DMS153 treated with DMSO at 0.1 percent for 48 hours (cell line): ENCODE data around the gene OR3A2.
"Not testable (repeated sequence)": the region's sequence is repeated elsewhere in the genome, so short reads cannot be mapped to it uniquely, and the experiment has no call there.

Source experiments
- DNase-seq: peaks from one replicate; lab custom pipeline; 2025; ENCODE audit not compliant: unreplicated experiment; lab: John Stamatoyannopoulos, UW

The OR3A2 gene

GRCh38 chr17:3385869-3386816, at the start of gene OR3A2:
Gene OR3A2, minus strand, starts transcription at chr17:3386308.
- DNase-seq: no peak

DNA sequence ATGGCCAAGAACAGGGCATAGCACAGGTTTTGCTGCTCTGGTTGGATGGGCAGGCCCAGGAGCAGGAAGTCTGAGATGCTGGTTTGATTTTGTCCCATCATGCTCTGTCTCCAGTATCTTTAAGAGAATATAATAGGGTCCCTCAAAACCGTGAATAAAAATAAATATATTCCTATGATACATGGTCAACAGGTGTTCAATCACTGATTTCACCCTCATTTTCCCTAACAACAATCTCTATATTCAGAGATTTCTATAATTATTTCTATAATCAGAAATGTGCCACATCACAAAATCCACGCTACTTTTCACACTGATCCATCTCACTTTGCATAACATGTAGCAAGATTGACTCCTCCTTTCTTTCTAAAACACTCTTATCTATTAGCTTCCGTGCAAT, 47.6 kb upstream of the OR3A2 start, which contains the start of gene OR1E2:
TSS of gene OR1E2 (minus strand) at position 101 of the 400 bp plus-strand sequence. CDS start at position 101, 0 bp downstream.
- DNase-seq: no peak

GRCh38 chr17:3433215-3433614, 47.1 kb upstream of the OR3A2 start:
- not testable (repeated sequence) for DNase-seq

- DNase-seq: no peak
Measured at GRCh38 chr17:3418222-3418621, 32.1 kb upstream of the OR3A2 start.

- no peak for DNase-seq
Measured at GRCh38 chr17:3415610-3416009, 29.5 kb upstream of the OR3A2 start.

GRCh38 chr17:3412216-3412615, 26.1 kb upstream of the OR3A2 start:
- DNase-seq: not testable (repeated sequence)

DNA sequence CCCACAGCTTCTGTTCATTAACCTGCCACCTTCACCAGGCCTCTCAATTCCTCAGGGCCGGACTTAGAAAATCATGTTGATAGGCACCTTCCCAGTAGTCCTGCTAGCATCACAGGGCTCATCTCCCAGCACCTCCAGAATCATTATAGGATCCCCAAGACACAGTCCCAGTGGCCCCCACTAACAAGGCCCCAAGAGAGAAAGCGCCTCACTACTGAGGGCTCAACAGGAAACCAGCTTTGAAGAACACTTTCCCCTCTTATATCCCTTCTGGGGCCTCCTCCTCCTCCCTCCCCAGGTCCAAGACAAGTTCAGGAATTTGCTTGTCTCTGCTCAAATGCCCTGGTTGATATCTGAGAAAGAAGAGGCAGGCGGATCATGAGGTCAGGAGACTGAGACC, 25.0 kb upstream of the OR3A2 start, which contains the start of gene OR3A3:
TSS of gene OR3A3 (plus strand) at position 301 of the 400 bp plus-strand sequence.
- no peak for DNase-seq

- DNase-seq: not testable (repeated sequence)
Measured at GRCh38 chr17:3403856-3404255, 17.7 kb upstream of the OR3A2 start.

- no peak for DNase-seq
Measured at GRCh38 chr17:3401786-3402185, 15.7 kb upstream of the OR3A2 start.

DNA sequence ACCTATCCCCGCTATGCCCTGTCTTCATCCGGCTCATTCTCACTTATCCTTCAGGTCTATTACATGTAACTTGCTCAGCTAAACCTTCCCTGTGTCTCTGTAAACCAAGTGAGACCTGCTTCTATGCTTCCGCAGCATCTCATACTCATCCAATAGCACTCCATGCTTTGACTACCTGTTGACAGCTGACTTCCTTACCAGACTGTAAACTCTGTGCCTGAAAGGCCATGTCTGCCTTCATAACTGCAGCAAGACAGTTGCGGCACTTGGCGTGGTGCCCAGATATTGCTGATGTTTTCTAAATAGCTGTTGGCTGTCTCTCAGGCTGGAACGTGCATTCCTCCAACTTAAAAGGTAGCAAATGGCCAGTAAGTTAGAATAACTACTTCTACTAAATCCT, 13.9 kb upstream of the OR3A2 start:
- no peak for DNase-seq

- DNase-seq: no peak
Measured at GRCh38 chr17:3398310-3398709, 12.2 kb upstream of the OR3A2 start, which contains the start of gene OR1E1. Gene OR1E1, minus strand, starts transcription at chr17:3398410. Its CDS starts 0 bp downstream, at chr17:3398410.

DNA sequence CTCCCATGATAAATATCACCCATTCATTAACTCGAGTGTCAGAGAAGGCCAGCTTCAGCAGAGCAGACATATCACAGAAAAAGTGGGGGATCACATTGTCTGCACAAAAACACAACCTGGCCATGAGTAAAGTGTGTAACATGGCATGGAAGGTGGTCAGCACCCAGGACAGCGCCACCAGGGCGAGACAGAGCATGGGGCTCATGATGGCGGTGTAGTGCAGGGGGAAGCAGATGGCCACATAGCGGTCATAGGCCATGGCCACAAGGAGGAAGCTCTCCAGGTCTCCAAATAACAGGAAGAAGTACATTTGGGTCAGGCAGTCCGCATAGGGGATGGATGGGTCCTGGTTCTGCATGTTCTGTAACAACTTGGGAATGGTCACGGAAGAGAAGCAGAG, 11.7 kb upstream of the OR3A2 start:
- not testable (repeated sequence) for DNase-seq

DNA sequence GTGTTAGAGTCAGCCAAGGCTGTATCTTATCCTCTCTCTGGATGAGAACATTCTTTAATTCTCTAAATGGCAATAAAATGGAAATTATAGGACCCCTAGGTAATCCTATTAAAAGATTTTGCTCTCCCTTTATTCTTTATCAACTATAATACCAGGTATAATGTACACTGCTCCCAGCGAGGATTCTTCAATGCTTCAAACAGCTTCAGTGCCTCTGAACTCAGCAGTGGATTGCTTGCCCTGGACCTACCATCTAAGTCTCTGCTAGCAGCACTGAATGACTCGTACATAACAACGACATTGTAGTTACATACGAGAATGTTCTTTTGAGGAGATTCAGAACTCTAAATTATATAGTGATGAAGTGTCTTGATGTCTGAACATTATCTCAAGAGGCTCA, 3.7 kb upstream of the OR3A2 start:
- DNase-seq: no peak

- no peak for DNase-seq
Measured at GRCh38 chr17:3381957-3382356, 4.2 kb downstream of the OR3A2 start.

- DNase-seq: no peak
Measured at GRCh38 chr17:3378321-3378720, 7.8 kb downstream of the OR3A2 start.

DNA sequence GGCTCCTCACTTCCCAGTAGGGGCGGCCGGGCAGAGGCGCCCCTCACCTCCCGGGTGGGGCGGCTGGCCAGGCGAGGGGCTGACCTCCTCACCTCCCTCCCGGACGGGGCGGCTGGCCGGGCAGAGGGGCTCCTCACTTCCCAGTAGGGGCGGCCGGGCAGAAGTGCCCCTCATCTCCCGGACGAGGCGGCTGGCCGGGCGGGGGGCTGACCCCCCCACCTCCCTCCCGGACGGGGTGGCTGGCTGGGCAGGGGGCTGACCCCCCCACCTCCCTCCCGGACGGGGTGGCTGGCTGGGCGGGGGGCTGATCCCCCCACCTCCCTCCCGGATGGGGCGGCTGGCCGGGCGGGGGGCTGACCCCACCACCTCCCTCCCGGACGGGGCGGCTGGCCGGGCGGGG, 14.9 kb downstream of the OR3A2 start:
- not testable (repeated sequence) for DNase-seq

- not testable (repeated sequence) for DNase-seq
Measured at GRCh38 chr17:3342782-3343181, 43.3 kb downstream of the OR3A2 start.

- no peak for DNase-seq
Measured at GRCh38 chr17:3335876-3336275, 50.2 kb downstream of the OR3A2 start.

- DNase-seq: no peak
Measured at GRCh38 chr17:3318336-3318735, 67.8 kb downstream of the OR3A2 start.

DNA sequence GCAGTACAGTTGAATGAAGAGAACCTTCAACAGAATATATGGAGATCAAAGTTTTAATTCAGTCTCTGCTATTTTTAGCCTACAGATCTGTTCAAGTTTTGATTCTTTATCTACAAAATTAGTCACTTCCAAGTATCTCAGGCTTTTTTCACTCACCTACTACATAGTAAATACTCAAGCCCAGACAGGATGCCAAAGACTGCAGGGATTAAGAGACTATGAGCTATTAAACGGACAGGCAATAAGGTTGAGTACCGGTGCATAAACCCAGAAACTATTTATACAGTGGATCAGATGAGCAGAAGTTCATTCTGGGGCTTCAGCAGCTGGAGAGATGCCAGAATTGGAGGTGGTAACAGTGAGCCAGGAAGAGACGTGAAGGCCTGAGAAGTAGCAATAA, 69.3 kb downstream of the OR3A2 start:
- no peak for DNase-seq

- DNase-seq: no peak
Measured at GRCh38 chr17:3308603-3309002, 77.5 kb downstream of the OR3A2 start.

DNA sequence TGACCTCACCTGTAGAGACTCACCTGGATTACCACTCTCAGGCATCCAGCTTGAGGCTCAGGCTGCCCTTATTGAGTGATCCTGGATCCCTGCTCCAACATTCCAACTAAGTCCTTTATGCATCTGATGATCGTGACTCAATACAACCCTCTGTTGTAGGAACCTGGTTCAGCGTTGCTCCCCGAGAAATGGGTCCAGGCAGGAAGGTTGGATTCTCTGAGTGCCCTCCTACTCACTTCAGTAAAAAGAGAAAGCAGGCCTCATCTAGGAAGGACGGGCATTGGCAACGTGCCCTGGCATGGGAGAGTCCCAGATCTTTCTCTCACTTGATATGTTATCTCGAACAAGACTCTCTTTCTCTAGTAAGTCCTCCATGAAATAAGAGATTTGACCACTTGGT, 87.8 kb downstream of the OR3A2 start, which contains the start of gene OR3A1:
TSS of gene OR3A1 (minus strand) at position 101 of the 400 bp plus-strand sequence. CDS start 5,778 bp downstream, outside the sequence.
- no peak for DNase-seq
